ENCODE results near the gene MARCKSL1.
"Not testable (repeated sequence)": the region's sequence is repeated elsewhere in the genome, so short reads cannot be mapped to it uniquely, and the experiment has no call there.

MARCKSL1 gene, protein sequence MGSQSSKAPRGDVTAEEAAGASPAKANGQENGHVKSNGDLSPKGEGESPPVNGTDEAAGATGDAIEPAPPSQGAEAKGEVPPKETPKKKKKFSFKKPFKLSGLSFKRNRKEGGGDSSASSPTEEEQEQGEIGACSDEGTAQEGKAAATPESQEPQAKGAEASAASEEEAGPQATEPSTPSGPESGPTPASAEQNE

DNA sequence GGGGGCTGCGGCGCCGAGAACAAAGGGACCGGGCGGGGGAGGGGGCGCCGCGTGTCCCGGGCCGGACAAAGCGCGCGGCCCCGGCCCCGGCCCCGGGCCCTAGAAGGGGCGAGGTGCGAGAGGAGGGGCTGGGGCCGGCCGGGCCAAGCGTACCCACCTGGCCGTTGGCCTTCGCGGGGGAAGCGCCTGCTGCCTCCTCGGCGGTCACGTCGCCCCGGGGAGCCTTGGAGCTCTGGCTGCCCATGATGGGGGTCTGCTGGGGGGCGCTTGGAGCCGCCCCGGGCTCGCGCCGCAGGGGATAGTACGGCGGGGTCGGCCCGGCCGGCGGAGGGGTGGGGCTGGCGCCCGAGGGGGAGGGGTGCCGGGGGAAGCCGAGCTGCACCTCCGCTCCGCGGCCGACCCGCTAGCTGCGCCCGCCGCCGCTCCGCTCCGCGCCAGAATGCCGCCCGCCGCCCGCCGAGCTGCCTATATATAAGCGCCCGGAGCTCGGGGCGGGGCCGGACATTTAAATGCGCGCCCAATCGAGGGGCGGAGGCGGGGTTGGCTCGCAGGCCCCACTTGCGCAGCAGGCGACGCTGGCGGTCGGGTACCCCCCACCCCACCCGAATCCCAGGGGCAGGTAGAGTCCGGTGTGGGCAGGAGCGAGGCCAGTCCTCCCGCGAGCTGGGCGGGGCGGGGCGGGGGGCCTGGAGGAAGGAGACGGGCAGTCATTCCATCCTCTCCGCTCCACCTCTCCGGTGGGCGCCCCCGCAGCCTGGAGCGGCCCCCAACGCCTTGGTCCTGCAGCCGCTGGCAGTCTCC is at the start of gene MARCKSL1:
MARCKSL1 (minus strand) TSS at position 444 of the 801 bp plus-strand sequence; CDS start at position 244, 200 bp downstream.
- DNase-seq (ENCODE audit: low spot score) = peak; percentile 63

DNA sequence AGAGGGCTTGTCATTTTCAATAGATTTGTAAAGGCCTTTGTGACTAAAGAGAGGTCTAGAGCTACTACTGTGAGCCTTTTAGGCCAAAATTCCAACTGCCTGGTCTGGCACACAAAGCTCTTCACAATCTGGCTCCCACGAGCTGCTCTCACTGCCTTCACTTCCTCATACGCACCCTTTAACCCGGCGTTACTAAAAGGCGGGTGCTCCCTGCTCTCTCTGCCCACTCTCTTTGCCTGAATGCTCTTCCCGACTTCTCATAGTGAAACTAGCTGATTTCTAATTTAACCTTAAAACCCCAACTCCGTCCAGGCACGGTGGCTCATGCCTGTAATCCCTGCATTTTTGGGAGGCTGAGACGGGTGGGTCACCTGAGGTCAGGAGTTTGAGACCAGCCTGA is 44.0 kb upstream of the MARCKSL1 start:
- no peak for DNase-seq (ENCODE audit: low spot score)

DNA sequence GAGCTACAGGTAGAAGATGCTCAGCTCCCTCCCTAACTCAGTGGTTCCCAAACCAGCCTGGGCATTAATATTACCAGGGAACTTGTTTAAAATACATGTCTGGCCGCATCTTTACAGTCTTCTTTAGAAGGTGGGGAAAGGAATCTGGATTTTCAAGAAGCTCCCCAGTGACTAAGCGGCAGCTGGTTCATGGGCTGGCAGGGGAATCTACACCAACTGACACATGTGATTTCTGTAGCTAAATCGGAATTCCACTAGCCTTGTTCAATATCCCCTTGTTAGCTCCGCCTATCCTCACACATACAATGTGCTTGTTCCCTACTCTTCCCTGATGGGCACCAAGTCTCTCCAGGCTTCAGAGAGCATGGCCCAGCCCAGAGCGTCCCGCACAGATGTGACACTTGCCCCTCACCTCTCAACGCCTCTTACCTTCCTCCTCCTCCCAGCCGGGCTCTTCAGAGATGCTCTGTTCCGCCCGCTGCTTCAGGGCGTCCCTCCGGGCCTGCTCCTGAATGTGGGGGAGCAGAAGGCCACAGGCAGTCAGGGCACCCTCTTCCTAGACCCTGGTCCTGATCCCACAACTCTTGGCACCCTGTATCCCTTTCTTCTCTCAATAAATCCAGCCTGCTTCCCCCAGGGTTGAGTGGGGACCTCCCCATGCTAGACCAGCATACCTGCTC is 41.6 kb upstream of the MARCKSL1 start:
- no peak for DNase-seq (ENCODE audit: low spot score)

DNA sequence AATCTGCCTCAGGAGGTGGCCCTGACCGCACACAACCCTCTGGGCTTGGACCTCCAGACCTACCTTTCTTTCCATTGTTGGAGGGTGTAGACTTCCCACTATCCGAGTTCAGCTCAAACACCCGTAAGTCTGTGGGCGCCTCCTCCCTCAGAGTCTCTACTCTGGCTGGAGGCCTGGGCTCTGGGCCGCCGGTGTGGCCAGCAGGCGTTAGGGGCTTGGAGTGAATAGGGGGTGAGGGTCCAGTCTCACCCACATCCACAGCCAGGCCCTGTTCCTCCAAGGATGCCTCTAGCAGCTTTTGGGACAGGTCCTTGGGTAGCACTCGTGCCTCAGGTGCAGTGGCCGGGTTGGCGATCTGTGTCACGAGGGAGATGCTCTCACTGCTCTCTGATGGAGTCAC is 40.2 kb upstream of the MARCKSL1 start:
- DNase-seq (ENCODE audit: low spot score) = no peak

DNA sequence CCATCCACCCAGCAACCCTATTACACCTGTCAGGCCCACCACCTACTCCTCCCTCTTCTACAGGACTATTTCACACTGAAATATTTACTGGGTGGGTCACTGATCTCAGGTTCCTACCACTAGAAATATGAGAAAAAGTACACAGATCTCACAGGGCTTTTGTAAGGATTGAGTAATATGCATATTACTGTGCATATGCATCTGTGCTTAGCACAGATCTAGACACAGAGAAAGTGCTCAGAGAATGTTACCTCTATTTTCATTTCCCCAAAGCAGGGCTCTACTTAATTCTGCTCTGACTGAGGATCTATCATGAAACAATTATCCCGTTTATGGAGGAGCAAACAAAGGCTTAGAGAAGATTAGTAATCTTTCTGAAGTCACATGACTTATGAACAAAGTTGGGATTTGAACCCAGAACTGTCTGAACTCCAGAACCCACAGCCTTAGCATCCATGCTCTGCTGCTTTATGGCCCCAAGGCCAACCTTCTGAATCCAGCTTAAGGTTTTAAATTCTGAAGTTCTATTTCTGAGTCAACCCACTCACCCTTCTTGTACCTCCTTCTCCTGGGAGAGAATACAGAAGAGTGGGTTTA is 38.1 kb upstream of the MARCKSL1 start:
- no peak for DNase-seq (ENCODE audit: low spot score)

DNA sequence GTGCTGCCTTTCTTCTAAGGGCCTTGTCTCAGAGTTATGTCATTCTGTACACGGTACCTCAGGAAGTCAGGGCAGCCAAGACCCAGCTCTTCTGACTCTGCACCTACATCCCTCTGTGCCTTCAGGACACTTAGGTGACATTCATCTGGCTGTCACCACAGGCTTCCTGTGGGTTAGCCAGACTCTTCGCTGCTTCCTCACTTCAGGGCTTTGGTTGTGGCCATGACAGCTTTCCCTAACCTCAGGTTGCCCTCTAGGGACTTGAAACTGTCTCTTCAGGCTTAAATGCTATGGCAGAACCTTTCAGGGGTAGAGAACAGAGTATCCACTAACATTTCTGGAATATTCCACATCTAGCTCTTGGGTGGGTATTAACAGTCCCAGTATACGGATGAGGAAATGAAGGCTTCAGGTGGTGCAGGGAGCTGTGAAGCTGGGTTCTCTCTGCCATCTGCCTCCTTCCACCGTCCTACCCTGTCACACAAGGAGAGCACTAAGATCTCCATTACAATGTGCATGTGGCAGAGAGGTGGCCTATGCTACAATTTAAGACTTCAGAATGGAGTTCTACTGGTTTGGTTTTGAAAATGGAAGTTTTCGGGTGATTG is 36.2 kb upstream of the MARCKSL1 start:
- DNase-seq (ENCODE audit: low spot score) = no peak

DNA sequence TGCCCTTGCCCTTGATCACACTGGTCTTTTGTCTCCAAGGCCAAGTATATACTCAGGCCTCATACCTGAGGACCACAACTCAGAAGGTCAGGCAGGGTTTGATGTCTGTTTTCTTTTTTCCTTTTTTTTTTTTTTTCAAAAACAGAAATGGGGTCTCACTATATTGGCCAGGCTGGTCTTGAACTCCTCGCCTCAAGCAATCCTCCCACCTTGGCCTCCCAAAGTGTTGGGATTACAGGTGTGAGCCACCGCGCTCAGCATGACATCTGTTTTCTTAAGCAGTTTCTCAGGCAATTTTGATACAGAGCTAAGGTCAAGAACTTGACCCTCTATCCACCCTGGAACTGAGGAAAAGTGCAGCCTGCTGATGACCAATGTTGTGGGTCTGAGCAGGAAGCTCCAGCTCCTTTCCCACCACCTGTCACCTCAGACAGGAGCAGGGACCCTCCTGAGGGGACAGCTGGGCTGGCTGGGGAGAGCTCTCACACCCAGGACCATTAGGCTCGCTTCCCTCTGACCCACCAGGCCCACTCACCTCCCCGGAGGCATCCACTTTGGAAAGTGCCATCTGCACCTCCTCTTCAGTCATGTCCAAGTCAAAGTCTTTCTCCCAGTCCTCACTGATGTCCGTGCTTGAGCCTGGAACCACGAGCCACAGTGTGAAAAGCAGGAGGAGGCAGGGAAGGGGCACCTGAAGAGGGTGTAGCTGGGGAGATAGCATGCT is 32.0 kb upstream of the MARCKSL1 start:
- no peak for DNase-seq (ENCODE audit: low spot score)

DNA sequence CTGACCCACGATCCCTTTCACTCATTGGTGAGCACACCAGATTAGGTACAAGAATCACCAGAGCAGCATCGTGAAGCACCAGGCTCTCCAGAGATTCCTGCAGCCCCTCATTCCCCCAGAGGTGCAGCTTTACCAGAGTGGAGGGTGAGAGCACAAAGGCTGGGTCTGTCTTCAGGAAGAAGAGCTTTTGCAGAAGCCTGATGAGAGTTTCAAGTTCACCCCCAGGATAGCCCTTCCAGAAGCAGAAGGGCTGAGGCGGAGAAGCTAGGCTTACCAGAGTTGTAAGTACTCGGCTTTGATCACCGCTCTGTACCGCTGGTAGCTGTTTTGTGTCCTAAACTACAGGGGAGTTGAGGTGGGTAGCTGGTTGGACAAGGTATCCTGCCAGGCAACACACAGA is 29.4 kb upstream of the MARCKSL1 start:
- no peak for DNase-seq (ENCODE audit: low spot score)

DNA sequence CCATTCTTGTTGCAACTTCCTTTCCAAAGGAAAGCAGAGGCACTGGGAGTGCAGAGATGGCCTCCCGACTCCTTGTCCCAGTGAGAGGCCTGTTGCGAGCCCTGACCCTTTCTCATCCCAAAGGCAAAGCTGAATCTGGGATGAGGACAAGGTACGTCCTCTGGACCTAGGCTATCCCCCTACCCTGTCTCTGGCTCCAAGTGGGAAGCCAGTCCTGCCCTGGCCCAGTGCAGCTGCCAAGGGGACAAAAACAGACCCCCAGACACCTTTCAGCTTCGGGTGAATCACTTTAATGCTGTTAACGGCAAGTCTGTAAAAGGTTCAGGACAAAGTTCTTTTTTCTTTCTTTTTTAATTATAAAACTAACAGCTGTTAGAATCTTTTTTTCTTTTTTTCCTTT is 28.8 kb upstream of the MARCKSL1 start:
- DNase-seq (ENCODE audit: low spot score) = no peak

DNA sequence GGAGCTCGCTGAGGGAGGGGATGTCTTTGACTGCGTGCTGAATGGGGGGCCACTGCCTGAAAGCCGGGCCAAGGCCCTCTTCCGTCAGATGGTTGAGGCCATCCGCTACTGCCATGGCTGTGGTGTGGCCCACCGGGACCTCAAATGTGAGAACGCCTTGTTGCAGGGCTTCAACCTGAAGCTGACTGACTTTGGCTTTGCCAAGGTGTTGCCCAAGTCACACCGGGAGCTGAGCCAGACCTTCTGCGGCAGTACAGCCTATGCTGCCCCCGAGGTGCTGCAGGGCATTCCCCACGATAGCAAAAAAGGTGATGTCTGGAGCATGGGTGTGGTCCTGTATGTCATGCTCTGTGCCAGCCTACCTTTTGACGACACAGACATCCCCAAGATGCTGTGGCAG is 27.7 kb upstream of the MARCKSL1 start:
- no peak for DNase-seq (ENCODE audit: low spot score)

DNA sequence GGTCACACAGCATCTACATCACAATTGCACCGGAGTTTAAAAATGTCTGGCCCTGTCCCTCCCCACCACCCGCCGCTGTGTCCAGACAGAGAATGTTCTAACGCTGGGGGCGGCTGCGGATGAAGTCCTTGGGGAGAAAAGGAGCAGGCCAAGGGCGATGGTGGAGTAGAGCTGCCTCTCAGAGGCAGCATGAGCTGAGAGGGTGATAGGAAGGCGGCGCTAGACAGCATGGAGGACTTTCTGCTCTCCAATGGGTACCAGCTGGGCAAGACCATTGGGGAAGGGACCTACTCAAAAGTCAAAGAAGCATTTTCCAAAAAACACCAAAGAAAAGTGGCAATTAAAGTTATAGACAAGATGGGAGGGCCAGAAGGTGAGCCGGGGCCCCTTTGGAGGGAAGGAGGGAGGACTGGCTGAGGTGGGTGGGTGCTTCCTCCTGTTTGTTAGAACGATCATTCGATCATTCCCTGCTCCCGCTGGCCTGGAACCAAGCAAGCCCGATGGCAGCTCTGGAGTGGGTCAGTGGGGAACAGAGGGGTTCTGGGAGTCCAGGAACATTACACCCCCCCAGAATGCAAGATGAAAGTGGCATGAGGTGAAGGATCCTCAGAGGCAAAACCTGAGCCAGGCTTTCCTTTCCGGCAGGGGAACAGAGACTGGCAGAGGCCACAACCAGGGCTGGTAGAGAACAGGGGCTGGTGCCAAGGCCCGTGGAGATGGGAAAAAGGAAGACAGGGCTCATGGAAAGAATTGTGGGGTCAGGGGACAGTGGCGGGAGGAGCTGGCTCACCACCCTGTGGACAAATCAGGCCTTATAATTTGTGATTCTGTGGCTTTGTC is 26.7 kb upstream of the MARCKSL1 start, which contains the start of the genes FAM229A and TSSK3:
FAM229A (minus strand) TSS at position 12 of the 840 bp plus-strand sequence. CDS start 394 bp downstream, outside the sequence.
TSSK3 (plus strand) TSS at position 66 of the 840 bp plus-strand sequence; CDS start at position 229, 163 bp downstream.
- no peak for DNase-seq (ENCODE audit: low spot score)

DNA sequence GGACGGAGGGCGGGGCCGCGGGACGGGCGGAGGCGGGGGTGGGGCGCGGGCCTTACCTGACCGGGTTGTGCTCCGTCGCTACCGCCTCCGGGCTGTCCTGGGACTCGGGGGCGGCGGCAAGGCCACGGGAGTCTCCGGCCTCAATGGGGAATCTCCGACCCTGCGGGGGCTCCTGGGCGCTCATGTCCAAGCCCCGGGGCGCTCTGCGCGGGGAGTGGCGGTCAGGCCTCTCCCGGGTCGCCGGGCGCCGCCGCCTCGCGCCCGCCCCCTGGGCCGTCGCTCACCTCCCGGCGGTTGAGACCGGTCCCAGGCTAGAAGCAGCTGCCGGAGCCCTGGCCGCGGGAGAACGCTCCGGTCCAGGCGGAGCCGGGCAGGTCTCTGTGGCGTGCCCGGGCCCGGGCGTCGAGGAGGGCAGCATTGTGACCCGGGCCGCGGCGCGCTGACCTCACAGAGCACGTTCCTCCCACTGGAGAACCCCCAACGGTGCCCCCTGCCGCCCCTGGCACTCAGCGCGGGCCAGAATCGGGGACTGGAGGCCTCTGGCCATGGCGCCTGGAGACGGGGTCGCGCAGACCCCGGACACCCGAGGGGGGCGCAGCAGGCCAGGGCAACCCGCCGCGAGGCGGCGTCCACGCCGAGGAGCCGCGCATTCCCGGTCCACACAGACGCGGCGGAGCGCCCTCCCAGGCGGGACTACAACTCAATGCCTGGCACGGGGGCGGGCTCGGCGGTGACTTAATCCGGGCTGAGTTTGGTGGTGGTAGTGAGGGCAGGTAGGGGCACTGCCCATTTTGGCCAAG is 25.8 kb upstream of the MARCKSL1 start:
- DNase-seq (ENCODE audit: low spot score) = no peak

DNA sequence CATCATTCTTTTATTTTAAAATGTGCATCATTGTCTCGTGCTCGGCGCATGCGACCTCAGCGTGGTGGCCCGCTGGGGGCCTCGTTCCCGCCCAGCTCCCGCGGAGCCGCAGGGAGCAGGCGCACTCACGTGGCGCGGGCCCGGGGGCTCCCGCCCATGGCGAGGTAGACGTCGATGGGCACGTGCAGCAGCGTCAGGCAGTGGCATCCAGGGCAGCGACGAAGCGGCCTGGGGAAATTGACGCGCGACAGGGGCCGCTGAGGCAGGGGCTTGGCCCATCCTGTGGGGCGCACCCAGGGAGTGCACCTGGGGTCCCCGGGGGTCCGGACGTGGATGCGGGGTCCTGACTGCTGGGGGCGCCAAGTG is 25.3 kb upstream of the MARCKSL1 start:
- DNase-seq (ENCODE audit: low spot score) = no peak

DNA sequence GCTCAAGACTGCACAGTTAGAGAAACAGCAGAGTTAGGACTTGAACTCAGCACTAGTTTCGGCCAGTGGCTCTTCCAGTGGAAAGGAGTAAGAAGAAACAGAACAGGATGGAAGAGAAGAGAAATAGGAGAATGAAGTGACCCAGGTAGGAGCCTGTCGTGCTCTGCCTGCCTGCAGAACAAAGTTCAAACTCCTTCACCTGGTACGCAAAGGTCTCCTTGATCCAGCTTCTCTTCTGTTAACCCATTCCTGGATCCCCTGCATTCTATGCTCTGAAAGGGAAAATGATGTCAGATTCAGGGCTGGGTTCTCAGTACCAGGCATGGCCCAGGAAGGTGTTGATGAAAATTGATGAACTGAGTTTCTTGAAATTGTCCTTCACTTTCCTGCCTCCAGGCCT is 22.4 kb upstream of the MARCKSL1 start:
- no peak for DNase-seq (ENCODE audit: low spot score)

DNA sequence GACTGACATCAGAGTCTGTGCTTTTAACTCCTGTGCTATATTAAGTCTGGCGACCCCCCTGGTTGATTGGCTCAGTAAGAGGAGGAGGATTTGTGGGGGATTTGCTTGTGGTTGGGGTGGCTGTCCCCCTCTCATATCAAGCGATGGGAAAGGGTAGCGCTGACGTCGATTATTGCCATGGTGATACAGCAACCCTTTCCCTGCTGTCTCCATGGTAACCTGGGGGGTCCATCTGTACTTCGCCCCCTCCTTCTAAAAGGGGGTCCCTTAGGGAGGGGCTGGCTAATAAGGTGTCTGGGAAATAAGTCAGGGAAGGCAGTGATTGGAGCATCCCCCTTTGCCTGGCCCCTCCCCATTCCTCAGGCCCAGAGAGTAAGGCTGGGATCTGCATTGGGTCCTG is 21.6 kb upstream of the MARCKSL1 start:
- DNase-seq (ENCODE audit: low spot score) = no peak

DNA sequence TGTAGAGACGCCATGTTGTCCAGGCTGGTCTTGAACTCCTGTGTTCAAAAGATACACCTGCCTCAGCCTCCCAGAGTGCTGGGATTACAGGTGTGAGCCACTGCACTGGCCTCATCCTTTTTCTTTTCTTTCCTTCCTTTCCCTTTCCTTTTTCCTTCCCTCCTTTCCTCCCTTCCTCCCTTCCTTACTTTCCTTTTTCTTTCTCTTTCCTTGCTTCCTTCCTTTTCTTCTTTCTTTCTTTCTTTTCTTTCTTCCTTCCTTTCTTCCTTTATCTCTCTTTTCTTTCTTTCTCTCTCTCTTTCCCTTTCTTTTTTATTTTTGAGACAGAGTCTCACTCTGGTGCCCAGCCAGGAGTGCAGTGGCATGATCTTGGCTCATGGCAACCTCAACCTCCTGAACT is 20.4 kb upstream of the MARCKSL1 start:
- DNase-seq (ENCODE audit: low spot score) = no peak

DNA sequence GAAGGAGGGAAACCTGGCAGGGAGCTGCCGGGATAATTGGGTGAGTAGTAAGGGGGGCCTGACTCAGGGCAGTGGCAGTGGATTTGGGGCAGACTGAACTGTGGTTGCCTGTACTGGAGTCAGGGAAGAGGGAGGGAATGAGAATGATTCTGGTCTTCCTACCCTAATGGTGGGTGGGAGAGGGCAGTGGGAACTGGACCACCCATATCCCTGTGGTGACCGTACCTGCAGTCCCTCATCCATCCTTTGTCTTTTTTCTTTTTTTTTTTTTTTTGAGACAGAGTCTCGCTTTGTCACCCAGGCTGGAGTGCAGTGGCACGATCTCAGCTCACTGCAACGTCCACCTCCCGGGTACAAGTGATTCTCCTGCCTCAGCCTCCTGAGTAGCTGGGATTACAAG is 19.7 kb upstream of the MARCKSL1 start:
- DNase-seq (ENCODE audit: low spot score) = not testable (repeated sequence)

DNA sequence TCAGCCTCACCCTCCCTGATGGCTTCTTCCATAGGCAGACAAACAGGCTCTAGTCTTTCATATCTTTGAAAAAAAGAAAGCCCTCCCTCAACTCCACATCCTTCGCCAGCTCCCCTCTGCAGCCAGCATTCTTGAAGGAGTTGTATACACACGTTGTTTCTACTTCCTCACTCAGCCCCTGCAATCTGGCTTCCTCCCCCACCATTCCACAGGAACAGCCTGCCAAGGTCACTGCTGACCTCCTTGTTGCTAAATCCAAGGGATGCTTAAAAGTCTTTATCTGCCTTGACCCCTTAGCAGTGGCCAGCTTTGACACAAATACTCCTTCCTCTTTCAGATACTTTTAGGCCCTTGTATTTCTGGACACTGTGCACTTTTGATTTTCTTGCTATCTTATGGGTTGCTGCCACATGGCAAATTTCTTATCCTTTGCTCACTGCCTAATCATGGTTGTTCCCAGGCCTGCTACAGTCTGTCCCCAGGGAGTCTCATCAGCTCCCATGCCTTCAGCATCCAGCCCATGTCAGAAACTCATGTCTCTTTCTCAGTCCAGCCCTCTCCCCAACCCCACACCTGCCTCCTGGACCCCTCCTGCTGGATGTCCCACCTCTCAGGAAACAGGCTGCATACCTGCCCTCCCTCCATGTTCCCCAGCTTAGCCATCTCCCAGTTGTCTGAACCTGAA is 18.0 kb upstream of the MARCKSL1 start:
- DNase-seq (ENCODE audit: low spot score) = no peak

DNA sequence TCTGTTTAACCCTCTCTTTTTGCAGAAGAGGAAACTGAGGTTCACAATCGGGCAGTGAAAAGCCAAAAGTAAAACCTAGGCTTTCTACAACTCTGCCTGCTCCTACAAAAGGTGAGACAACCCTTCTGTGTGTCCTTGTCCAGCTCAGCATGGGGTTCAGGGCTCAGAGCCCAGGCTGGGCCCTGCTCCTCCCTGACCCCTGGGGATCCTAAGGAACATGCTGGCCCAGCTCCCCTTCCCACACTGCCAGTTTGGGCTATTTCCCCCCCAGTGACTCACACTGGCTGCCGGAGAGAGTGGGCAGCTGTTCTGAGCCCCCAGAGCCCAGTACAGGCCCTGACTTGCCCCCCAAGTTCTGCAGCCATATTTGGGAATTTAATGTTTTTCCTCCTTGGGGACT is 17.4 kb upstream of the MARCKSL1 start:
- DNase-seq (ENCODE audit: low spot score) = no peak
